IMR-90 (cell line): ENCODE data around the gene SET. TPM values are rescaled to one million over a fixed set of nuclear protein-coding genes. Genes with fewer than 3 reads are reported as not detected.

Experiments
- ATAC-seq: fragments of 200-7000 bp; cut with Tn5 transposase; 2 replicates; pipeline ENCODE4 v1.9.1; 2020; ENCODE audit warnings: low read depth, mild to moderate bottlenecking, moderate library complexity
- BruUV-seq: library from RNA; stranded (reverse); fragments of 400-500 nt; replicated peaks from 2 replicates; lab custom pipeline; 2021; lab: Mats Ljungman, UMichigan
- CTCF ChIA-PET: fragments of 300-600 bp; formaldehyde crosslinking; extraction: SDS; loops from one replicate; lab custom pipeline; 2021; ENCODE audit warnings: antibody characterized with exemption; lab: Yijun Ruan, JAX
- POLR2A ChIA-PET: fragments of 300-600 bp; sonication (Branson Sonifier 250); formaldehyde crosslinking; loops from one replicate; lab custom pipeline; 2022; ENCODE audit warnings: antibody characterized with exemption; ENCODE audit not compliant: unreplicated experiment; lab: Charles Lee
- DNase-seq: peaks from one replicate; pipeline ENCODE4 v3.0.0; 2013
- H2AFZ ChIP-seq: replicated peaks from 2 replicates; pipeline ENCODE3; 2013; ENCODE audit warnings: low read length, mild to moderate bottlenecking; ENCODE audit not compliant: poor library complexity
- H2AK5ac ChIP-seq: 2 replicates; pipeline ENCODE4 v1.6.1; 2013; ENCODE audit warnings: low read depth, low read length, inconsistent platforms
- H2AK9ac ChIP-seq: replicated peaks from 2 replicates; pipeline ENCODE3; 2013; ENCODE audit warnings: mild to moderate bottlenecking, low read depth, low read length, moderate library complexity; ENCODE audit not compliant: poor library complexity
- H2BK120ac ChIP-seq: 2 replicates; pipeline ENCODE4 v1.6.1; 2013; ENCODE audit warnings: low read depth, low read length, inconsistent platforms
- H2BK15ac ChIP-seq: 3 replicates; pipeline ENCODE4 v1.6.1; 2013; ENCODE audit warnings: low read depth, low read length, inconsistent platforms
- H2BK20ac ChIP-seq: 2 replicates; pipeline ENCODE4 v1.6.1; 2013; ENCODE audit warnings: low read depth, mild to moderate bottlenecking, inconsistent platforms, low read length, moderate library complexity
- H2BK5ac ChIP-seq: 2 replicates; pipeline ENCODE4 v1.6.1; 2013; ENCODE audit warnings: mild to moderate bottlenecking, low read depth, low read length, inconsistent platforms; ENCODE audit not compliant: poor library complexity, severe bottlenecking
- H3K14ac ChIP-seq: replicated peaks from 2 replicates; pipeline ENCODE4 v1.6.1; 2013; ENCODE audit warnings: low read depth, low read length, inconsistent platforms
- H3K18ac ChIP-seq: 2 replicates; pipeline ENCODE4 v1.6.1; 2013; ENCODE audit warnings: low read depth, low read length, control low read depth
- H3K23ac ChIP-seq: 2 replicates; pipeline ENCODE4 v1.6.1; 2013; ENCODE audit warnings: low read depth, low read length, inconsistent platforms
- H3K27ac ChIP-seq: 2 replicates; pipeline ENCODE4 v1.5.1; 2013; ENCODE audit warnings: mild to moderate bottlenecking, control low read depth, low read length; ENCODE audit not compliant: insufficient read depth
- H3K27me3 ChIP-seq: 2 replicates; pipeline ENCODE4 v1.6.1; 2013; ENCODE audit warnings: low read length; ENCODE audit not compliant: control insufficient read depth, insufficient read depth
- H3K36me3 ChIP-seq: 2 replicates; pipeline ENCODE4 v1.6.1; 2013; ENCODE audit warnings: low read length, mixed read lengths; ENCODE audit not compliant: control insufficient read depth, insufficient read depth
- H3K4ac ChIP-seq: 2 replicates; pipeline ENCODE4 v1.6.1; 2013; ENCODE audit warnings: low read depth, low read length, inconsistent platforms
- H3K4me1 ChIP-seq: 2 replicates; pipeline ENCODE4 v1.6.1; 2013; ENCODE audit warnings: low read length, mixed read lengths; ENCODE audit not compliant: control insufficient read depth, insufficient read depth
- H3K4me2 ChIP-seq: 2 replicates; pipeline ENCODE4 v1.6.1; 2013; ENCODE audit warnings: low read depth, mild to moderate bottlenecking, control low read depth, low read length, moderate library complexity
- H3K4me3 ChIP-seq: 2 replicates; pipeline ENCODE4 v1.5.1; 2013; ENCODE audit warnings: low read depth, mild to moderate bottlenecking, control low read depth, low read length, moderate library complexity; ENCODE audit not compliant: insufficient read depth
- H3K56ac ChIP-seq: 2 replicates; pipeline ENCODE4 v1.6.1; 2013; ENCODE audit warnings: low read length, inconsistent platforms; ENCODE audit not compliant: insufficient read depth; ENCODE audit errors: extremely low read depth
- H3K79me1 ChIP-seq, 2 experiments: 2 replicates each; pipeline ENCODE4 v1.6.1; 2013; ENCODE audit warnings: low read length in 2 of 2, inconsistent platforms in 1 of 2, low read depth in 1 of 2
- H3K9ac ChIP-seq: 2 replicates; pipeline ENCODE4 v1.6.1; 2013; ENCODE audit warnings: low read depth, low read length, control low read depth
- H3K9me1 ChIP-seq: 2 replicates; pipeline ENCODE4 v1.6.1; 2013; ENCODE audit warnings: low read length, inconsistent platforms; ENCODE audit not compliant: insufficient read depth
- H3K9me3 ChIP-seq: 2 replicates; pipeline ENCODE4 v1.6.1; 2013; ENCODE audit warnings: low read length; ENCODE audit not compliant: control insufficient read depth, insufficient read depth
- H4K20me1 ChIP-seq: 2 replicates; pipeline ENCODE4 v1.6.1; 2013; ENCODE audit warnings: low read length, inconsistent platforms; ENCODE audit not compliant: insufficient read depth
- H4K5ac ChIP-seq: 2 replicates; pipeline ENCODE4 v1.6.1; 2013; ENCODE audit warnings: mild to moderate bottlenecking, low read depth, low read length, control low read depth
- H4K8ac ChIP-seq, 2 experiments: 2 replicates each; pipeline ENCODE4 v1.6.1; 2013; ENCODE audit warnings: low read depth in 2 of 2, low read length in 2 of 2, control low read depth in 1 of 2, inconsistent platforms in 1 of 2
- H4K91ac ChIP-seq: 2 replicates; pipeline ENCODE4 v1.6.1; 2013; ENCODE audit warnings: low read depth, low read length, inconsistent platforms; ENCODE audit not compliant: insufficient read depth
- CEBPB ChIP-seq: IDR thresholded peaks from 2 replicates; pipeline ENCODE4 v1.6.1; 2012; ENCODE audit warnings: low read depth, low read length, improper control_type of control experiment
- CHD1 ChIP-seq: IDR thresholded peaks from 2 replicates; pipeline ENCODE4 v1.6.1; 2012; ENCODE audit warnings: low read depth, low read length, improper control_type of control experiment
- CTCF ChIP-seq: conservative IDR thresholded peaks from 2 replicates; pipeline ENCODE4 v1.5.1; 2012; ENCODE audit warnings: mild to moderate bottlenecking, low read depth, low read length, improper control_type of control experiment
- ELK1 ChIP-seq: fragments of 150-350 bp; IDR thresholded peaks from 2 replicates; pipeline ENCODE4 v1.6.1; 2016; ENCODE audit warnings: low read depth, mild to moderate bottlenecking, low read length, moderate library complexity, borderline replicate concordance
- FOS ChIP-seq: fragments of 150-350 bp; IDR thresholded peaks from 2 replicates; pipeline ENCODE4 v1.6.1; 2016; ENCODE audit warnings: low read depth, low read length
- MAFK ChIP-seq: IDR thresholded peaks from 2 replicates; pipeline ENCODE4 v1.6.1; 2012; ENCODE audit warnings: low read depth, low read length, improper control_type of control experiment
- MAZ ChIP-seq: IDR thresholded peaks from 2 replicates; pipeline ENCODE4 v1.6.1; 2012; ENCODE audit warnings: low read depth, mild to moderate bottlenecking, low read length, improper control_type of control experiment, moderate library complexity, borderline replicate concordance
- MXI1 ChIP-seq: IDR thresholded peaks from 2 replicates; pipeline ENCODE4 v1.6.1; 2012; ENCODE audit warnings: low read depth, mild to moderate bottlenecking, low read length, moderate library complexity, borderline replicate concordance
- POLR2A ChIP-seq: IDR thresholded peaks from 2 replicates; pipeline ENCODE4 v1.6.1; 2012; ENCODE audit warnings: mild to moderate bottlenecking, low read depth, low read length
- RCOR1 ChIP-seq: IDR thresholded peaks from 2 replicates; pipeline ENCODE4 v1.6.1; 2012; ENCODE audit warnings: mild to moderate bottlenecking, low read length, improper control_type of control experiment; ENCODE audit not compliant: insufficient replicate concordance
- RFX5 ChIP-seq: IDR thresholded peaks from 2 replicates; pipeline ENCODE4 v1.8.0; 2012; ENCODE audit warnings: low read depth, mild to moderate bottlenecking, low read length, moderate library complexity
- USF2 ChIP-seq: fragments of 150-350 bp; IDR thresholded peaks from 2 replicates; pipeline ENCODE4 v1.6.1; 2017; ENCODE audit warnings: mild to moderate bottlenecking, antibody characterized with exemption, low read length, low read depth
- WGBS, 2 experiments: methylation state at CpG; one replicate each; pipeline versions ENCODE4 v1.1.5 to v1.1.7; 2013; ENCODE audit warnings: missing lambda C conversion rate in 2 of 2; ENCODE audit not compliant: insufficient read length in 1 of 2; ENCODE audit errors: extremely low coverage in 2 of 2; 5-methylcytosine and 5-hydroxymethylcytosine counted together
- dilution Hi-C: fragments of 300-500 bp; cut with HindIII; formaldehyde crosslinking; loops from one replicate; pipeline ENCODE4 v1.14.3; 2018; ENCODE audit warnings: low sequenced_read_pairs; ENCODE audit not compliant: unreplicated experiment
- in situ Hi-C: fragments of 300-500 bp; cut with MboI; formaldehyde crosslinking; loops from 3 replicates; pipeline ENCODE4 v1.14.3; 2019; ENCODE audit warnings: low sequenced_read_pairs, inconsistent platforms, mixed read lengths
- intact Hi-C: fragments of 100-400 bp; cut with micrococcal nuclease; formaldehyde crosslinking; loops from 2 replicates; pipeline ENCODE4 v1.10.0; 2022
- polyA plus RNA-seq, 3 experiments: library from polyadenylated mRNA; depleted of rRNA; stranded (reverse); fragments of >200 nt; gene quantifications; 2 replicates each; pipeline ENCODE4 v1.2.3, GENCODE V29; 2012; ENCODE audit warnings: low replicate concordance in 1 of 3
- total RNA-seq: library from RNA; depleted of rRNA; stranded (reverse); fragments of >200 nt; gene quantifications from 2 replicates; pipeline ENCODE4 v1.2.3, GENCODE V29; 2012

Gene SET
- total and polyA plus RNA-seq, 2 of the 4 experiments (the other 2 are of a cell fraction) = 104 to 182 TPM

GRCh38 chr9:128654481-128654880, 34.5 kb upstream of the SET start:
- BruUV-seq = no TSS peak
- Histone ChIP-seq H2BK20ac (no peak overlapping the region), H3K4me2 (no peak overlapping the region), H2BK15ac (no peak overlapping the region), H4K8ac (no peak overlapping the region), H3K4me1 (no peaks in the 10 kb centered on the region), H2BK5ac (no peak overlapping the region), H3K27me3 (no peaks in the 10 kb centered on the region), H3K9me3 (no peaks in the 10 kb centered on the region), H3K56ac (no peak overlapping the region), H3K9me1 (no peaks in the 10 kb centered on the region), H2BK120ac (no peak overlapping the region), H4K20me1 (no peaks in the 10 kb centered on the region), H3K4me3 (no peak overlapping the region), H4K91ac (no peak overlapping the region), H3K23ac (no peak overlapping the region), H4K5ac (no peak overlapping the region), H3K27ac (no peak overlapping the region), H3K9ac (no peak overlapping the region), H3K4ac (no peak overlapping the region), H3K79me1 (peaks cover 10 to 18% of the 10 kb centered on the region in 2 experiments; a peak in 3 of 4 replicates), H2AK5ac (0 out of 2 replicates have a peak overlapping the region, but pooled peaks have one; percentile 8), H2AK9ac (no peak overlapping the region), H3K36me3 (no peaks in the 10 kb centered on the region), H3K18ac (no peak overlapping the region), H3K14ac (no peak overlapping the region), H2AFZ (no peak overlapping the region)
- dilution Hi-C loops (no loop called here), intact Hi-C loops (no loop called here), in situ Hi-C loops (no loop called here)
- TF ChIP-seq MAZ (no peak), ELK1 (no peak), MXI1 (no peak), FOS (no peak), CHD1 (no peak), CTCF (no peak), RFX5 (no peak), RCOR1 (no peak), USF2 (no peak), CEBPB (no peak), MAFK (no peak), POLR2A (no peak)
- ATAC-seq (no peak), DNase-seq (no peak)
- ChIA-PET CTCF (no interaction called here), POLR2A (no interaction called here)
- 100% methylated on average over 1 of the region's 1 CpG; no CpG with 5 or more reads in 1 of the 2 experiments for WGBS, 2 experiments
